ENCODE results near the gene GRAMD2A. TPM values are rescaled to one million over a fixed set of nuclear protein-coding genes. Genes with fewer than 3 reads are reported as not detected.

Gene GRAMD2A
- total RNA-seq, 1 experiment from 2014 or later: 1.3 TPM

DNA sequence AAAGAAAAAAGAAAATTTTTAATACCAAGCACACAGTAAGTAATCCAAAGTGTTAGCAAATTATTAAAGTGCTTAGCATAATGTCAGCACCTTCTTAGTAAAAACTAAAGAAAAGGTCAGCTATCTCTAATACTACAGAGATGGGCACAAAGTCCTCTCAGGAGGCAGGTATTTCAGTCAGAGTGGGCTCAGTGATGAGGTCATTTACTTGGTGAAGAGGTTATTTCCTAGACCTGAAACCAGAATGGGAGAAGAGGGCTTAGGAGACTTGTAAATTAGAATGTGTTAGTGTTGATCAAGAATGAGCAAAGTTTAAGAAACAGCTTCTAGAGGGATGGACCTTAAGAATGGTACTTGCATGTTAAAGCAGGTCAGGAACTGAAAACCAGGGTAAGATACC lies 42.1 kb upstream of the GRAMD2A start:
- Histone ChIP-seq H3K14ac (ENCODE audit: insufficient read depth, low read length) (no peak overlapping the region), H4K8ac (replicated peaks; ENCODE audit: insufficient read length, low read depth, low read length) (no peak overlapping the region), H2AFZ (ENCODE audit: low read length) (no peak overlapping the region), H2BK12ac (ENCODE audit: insufficient read length, low read depth, low read length) (no peak overlapping the region), H3K27ac (ENCODE audit: insufficient read length, low read depth, low read length) (no peak overlapping the region), H3K4me1 (ENCODE audit: insufficient read depth, low read length) (peaks cover 8% of the 10 kb centered on the region; the same call in 1 of the 2 replicates), H3K4ac (ENCODE audit: low read depth, low read length) (no peak overlapping the region), H3K23ac (ENCODE audit: insufficient read length, low read depth, low read length) (no peak overlapping the region), H3K79me2 (ENCODE audit: insufficient read depth, low read length) (no peaks in the 10 kb centered on the region), H4K5ac (ENCODE audit: insufficient read length, low read depth, low read length) (no peak overlapping the region), H3K79me1 (ENCODE audit: insufficient read depth, low read depth, low read length, poor library complexity, severe bottlenecking) (no peaks in the 10 kb centered on the region), H3K4me2 (ENCODE audit: insufficient read depth, insufficient read length, low read length) (no peak overlapping the region), H3K56ac (ENCODE audit: insufficient read length, low read depth, low read length) (no peak overlapping the region), H3K27me3 (ENCODE audit: insufficient read depth, low read length) (peaks cover 6% of the 10 kb centered on the region; the same call in 1 of the 2 replicates), H4K20me1 (ENCODE audit: control insufficient read depth, insufficient read depth, insufficient read length) (no peaks in the 10 kb centered on the region), H3K18ac (ENCODE audit: insufficient read length, low read depth, low read length) (no peak overlapping the region), H2BK120ac (ENCODE audit: low read depth, low read length, poor library complexity, severe bottlenecking) (no peak overlapping the region), H3K9ac (ENCODE audit: extremely low read depth, insufficient read length, low read length) (no peak overlapping the region), H2AK5ac (ENCODE audit: insufficient read length, low read length) (no peak overlapping the region), H2BK5ac (ENCODE audit: insufficient read length, low read length) (no peak overlapping the region), H3K9me3 (ENCODE audit: control insufficient read depth, low read depth, low read length) (no peaks in the 10 kb centered on the region), H2BK20ac (ENCODE audit: low read depth, low read length, poor library complexity, severe bottlenecking) (no peak overlapping the region), H3T11ph (ENCODE audit: low read length) (no peak overlapping the region), H4K91ac (ENCODE audit: insufficient read length, low read depth, low read length) (no peak overlapping the region), H2BK15ac (ENCODE audit: low read depth, low read length) (no peak overlapping the region), H3K23me2 (ENCODE audit: insufficient read length, low read depth, low read length, poor library complexity, severe bottlenecking) (no peaks in the 10 kb centered on the region)
- Mint-ChIP-seq H3K4me1 (peaks cover 27 to 32% of the 10 kb centered on the region in 2 experiments), H3K9me3 (no peaks in the 10 kb centered on the region; a peak in 1 of 5 replicates), H3K27me3 (ENCODE audit: low read depth) (peaks cover 100% of the 10 kb centered on the region), H3K4me3 (no peak overlapping the region), H3K27ac (no peak overlapping the region), H3K36me3 (ENCODE audit: insufficient read depth in 1 of 3, low read depth in 3 of 3) (peaks cover 29 to 47% (median 38%) of the 10 kb centered on the region in 3 experiments)
- DNase-seq: no peak
- TF ChIP-seq CTCF (conservative IDR thresholded peaks at IDR 0.05): no peak
